Activated naive CD4-positive, alpha-beta T cell treated with Interleukin-2 at 50 U/mL for 16 hours (primary cell): ENCODE measurements around the gene POU3F1.

Experiments used
- DNase-seq: peaks from one replicate; pipeline ENCODE4 v3.0.0-alpha.2; 2020

The POU3F1 gene

DNA sequence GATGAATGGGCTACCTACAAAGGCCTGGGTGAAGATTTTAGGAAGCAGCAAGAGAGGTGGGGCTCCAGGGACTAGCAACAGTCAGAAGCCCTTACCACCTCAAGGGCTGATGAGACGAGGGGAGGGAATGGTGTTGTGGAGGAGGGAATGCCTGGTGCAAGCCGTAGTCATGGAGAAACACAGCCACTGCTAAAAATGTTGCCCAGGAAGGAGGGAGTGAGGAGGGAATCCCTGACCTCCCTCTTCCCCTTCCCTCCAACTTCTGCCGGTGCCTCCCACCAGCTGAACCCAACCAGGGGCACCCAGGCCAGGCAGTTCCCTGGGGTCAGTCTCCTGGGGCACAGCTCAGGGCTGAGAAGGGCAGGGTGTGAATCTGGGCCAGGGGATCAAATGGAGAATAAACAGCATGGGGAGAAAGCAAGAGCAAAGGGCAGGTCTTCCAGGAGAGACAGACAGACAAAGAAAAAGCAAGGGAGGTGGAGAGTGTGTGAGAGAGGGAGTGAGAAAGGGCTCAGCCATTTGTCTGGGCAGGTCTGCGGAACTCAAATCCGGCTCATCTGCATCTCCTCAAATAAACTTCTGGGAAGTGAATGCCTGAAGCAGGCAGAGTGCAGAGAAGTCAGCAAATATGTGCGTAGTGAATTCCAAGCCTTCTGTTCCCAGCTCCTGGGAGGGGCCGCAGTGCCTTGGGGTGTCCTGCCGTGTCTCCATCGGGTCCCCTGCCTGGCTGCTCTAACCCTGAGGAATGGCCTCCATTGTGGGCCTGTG lies 27.1 kb upstream of the POU3F1 start:
- DNase-seq: no peak

DNA sequence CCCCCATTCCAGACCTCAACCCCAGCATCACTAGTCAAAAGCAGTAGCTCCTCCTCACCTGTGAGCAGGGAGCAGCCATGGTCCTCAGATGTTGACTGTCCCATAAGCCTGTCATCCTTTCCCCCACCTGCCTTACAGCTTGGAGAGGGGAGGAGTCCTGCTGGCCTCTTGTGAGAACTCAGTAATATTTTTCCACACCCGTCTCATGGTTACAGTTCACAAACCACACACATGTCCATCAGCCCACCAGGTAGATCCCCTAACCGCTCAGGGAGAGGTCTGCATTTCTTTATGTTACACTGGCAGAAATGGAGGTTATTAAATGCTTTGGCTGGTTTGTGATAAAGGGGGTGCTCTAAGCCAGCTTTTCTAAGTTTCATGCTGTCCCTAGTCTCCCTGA lies 26.3 kb upstream of the POU3F1 start:
- DNase-seq: no peak

DNA sequence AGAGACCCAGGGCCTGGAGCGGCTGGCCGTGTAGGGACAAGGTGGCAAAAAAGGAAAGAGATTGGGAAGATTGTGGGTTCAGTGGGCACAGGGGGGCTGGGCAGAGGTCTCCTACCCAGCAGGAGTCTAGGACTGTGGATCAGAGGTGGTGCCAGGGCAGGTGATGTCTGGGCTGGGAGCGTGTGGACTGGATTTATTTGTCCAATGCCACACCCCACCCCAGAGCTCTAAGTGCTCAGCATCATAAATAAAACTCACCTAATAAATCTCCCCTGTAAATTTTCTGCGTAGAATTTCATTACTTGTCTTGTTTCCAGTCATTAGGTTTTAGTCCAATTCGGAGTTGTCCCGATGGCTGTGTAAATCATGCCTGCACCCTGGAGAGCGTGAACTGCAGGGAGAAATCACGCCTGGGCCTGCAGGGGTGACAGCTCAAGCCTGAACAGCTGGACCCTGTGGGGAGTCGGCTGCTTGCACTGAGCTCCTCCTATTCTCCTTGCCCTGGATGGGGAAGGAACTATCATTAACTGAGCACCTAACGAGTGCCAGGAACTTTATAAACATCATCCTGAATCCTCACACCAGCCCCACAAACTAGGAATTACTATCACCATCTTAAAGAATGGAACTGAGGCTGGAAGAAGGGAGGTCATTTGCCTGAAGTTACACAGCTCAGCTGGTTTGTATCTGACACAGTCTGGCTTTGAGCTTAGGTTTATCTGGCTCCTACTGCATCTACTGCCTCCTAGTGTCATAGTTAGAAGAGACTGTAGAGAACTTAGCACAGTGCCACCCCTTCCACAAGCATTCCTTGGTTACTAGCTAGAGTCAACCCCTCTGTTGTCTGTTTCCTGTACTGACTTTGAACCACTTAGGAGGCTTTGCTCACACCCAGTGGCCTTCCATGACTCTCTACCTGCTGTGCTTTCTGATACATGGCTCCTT lies 25.0 kb upstream of the POU3F1 start:
- no peak for DNase-seq

- no peak for DNase-seq
Observed at GRCh38 chr1:38068980-38069340, 22.4 kb upstream of the POU3F1 start.

GRCh38 chr1:38068220-38068979 lies 21.8 kb upstream of the POU3F1 start:
- no peak for DNase-seq

- no peak for DNase-seq
Observed at GRCh38 chr1:38064197-38064903, 17.8 kb upstream of the POU3F1 start.

GRCh38 chr1:38063616-38064015 lies 17.0 kb upstream of the POU3F1 start:
- no peak for DNase-seq

DNA sequence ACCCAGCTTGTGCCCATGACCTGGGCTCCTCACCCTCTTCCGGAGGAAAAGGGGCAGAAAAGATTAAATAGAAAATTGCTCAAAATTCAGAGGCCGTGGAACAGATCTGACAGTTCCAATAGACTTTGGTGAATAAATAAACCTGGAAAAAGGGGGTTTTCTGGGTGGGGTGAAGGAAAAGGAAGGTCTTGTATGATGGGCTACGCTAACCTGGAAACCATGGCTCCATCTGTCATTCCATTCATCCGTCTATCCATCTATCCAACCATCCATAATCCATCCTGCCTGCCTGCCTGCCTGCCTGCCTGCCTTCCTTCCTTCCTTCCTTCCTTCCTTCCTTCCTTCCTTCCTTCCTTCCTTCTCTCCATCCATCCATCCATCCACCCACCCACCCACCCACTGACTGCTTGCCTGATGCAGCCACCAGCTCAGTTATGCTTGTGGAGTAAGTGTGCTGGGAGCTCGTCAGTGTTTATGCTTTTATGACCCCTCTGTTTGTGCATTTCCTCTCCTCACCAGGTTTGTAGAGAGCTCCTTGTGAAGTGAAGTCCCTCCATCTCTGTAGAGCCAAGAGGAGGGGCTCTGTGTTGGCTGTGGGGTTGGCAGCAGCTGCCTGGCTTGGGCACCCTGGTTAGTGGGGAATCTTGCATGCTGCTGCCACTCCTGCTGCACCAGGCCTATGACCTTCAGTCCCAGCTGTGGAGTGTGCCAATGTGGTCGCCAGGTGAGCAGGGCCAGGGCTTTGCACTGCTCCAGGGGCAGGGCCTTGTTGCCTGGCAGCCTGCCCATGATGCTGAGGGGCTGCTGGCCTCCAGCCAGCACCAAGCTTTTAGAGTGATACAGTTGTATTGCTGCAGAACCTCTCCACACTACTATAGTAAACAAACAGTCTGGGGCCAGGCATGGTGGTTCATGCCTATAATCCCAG lies 16.0 kb upstream of the POU3F1 start:
- DNase-seq: no peak

GRCh38 chr1:38061883-38062328 lies 15.3 kb upstream of the POU3F1 start:
- no peak for DNase-seq

GRCh38 chr1:38061290-38061689 lies 14.7 kb upstream of the POU3F1 start:
- no peak for DNase-seq

DNA sequence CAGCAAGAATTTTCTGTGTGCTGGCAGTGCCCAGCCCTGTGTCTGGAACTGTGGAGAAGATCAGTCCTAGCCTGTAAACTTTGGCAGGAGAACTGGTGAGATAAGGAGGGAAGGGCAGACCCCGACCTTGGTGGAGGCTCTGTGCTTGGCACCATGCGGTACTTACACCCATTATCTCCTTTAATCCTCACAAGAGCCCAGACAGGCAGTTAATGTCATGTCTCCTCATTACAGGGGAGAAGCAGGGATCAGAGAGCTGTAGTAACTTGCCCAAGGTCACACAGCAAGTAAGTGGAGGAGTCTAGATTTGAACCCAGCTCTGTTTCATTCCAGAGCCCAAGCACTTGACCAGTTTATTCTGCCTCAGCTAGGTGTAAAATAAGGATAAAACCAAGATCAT lies 13.9 kb upstream of the POU3F1 start:
- DNase-seq: no peak

GRCh38 chr1:38059635-38060250 lies 13.2 kb upstream of the POU3F1 start:
- no peak for DNase-seq

GRCh38 chr1:38055965-38056364 lies 9.4 kb upstream of the POU3F1 start:
- DNase-seq: no peak

- no peak for DNase-seq
Observed at GRCh38 chr1:38055398-38055797, 8.8 kb upstream of the POU3F1 start.

DNA sequence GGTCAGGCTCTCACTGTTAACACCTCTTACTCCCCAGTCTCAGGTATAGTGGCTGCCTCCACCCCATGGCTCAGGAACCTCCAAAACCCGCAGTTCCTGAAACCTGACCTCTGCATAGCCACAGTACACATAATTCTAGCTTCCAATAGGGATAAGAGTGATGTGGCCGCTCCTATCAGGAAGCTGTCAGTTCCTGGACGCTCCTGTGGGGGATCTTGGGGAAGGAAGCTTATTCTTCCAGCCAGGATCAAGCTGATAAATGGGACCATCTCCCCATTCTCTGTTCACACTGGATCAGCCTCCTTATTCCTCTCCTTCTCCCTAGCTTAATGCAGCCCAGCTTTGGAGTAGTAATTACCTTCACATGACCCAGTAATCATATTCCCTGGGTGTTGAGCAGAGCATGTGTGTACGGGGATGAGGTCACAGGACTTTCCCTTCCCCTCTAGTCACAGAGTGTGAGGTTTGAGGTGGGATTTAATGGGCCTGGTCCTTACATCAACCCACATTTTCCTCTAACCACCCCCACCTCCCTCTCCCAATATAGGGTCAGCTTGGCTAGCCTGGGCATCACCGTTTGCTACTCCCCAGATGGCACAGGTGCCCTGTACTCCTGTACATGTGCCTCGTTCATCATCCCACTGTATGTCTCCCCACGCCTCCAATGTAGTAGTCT lies 7.0 kb upstream of the POU3F1 start:
- no peak for DNase-seq

DNA sequence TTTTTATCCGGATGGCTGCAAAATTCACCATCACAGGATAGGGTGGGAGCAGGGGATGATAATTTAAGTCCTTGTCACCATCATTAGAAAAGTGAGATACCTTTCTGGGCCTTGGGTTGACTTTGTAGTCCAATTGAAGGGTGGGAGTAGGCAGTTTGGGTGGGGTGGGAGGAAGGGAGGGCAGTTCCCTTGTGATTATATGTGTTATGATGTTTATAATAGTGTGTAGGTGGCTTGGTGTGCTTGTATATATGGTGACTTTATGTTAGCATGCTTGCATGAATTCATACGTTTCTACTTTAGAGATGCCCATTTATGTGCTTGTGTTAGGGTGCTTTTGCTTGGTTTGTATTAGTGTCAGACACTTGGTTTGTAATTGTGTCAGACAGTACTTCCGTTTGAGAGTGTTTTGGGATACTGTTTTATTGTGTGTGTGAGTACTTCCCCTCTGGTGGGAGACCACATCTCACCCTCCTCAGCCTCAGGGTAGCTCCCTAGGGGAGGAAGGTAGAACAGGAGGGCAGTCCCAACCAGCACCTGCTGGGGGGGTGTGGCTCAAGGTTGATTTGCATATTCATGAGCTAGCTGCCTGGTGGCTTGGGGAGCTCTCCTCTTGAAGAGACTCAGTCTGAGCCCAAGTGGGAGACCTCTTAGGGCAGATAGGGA lies 6.3 kb upstream of the POU3F1 start:
- no peak for DNase-seq

- DNase-seq: no peak
Observed at GRCh38 chr1:38051079-38051543, 4.5 kb upstream of the POU3F1 start.

- DNase-seq: no peak
Observed at GRCh38 chr1:38050397-38051078, 3.9 kb upstream of the POU3F1 start.

DNA sequence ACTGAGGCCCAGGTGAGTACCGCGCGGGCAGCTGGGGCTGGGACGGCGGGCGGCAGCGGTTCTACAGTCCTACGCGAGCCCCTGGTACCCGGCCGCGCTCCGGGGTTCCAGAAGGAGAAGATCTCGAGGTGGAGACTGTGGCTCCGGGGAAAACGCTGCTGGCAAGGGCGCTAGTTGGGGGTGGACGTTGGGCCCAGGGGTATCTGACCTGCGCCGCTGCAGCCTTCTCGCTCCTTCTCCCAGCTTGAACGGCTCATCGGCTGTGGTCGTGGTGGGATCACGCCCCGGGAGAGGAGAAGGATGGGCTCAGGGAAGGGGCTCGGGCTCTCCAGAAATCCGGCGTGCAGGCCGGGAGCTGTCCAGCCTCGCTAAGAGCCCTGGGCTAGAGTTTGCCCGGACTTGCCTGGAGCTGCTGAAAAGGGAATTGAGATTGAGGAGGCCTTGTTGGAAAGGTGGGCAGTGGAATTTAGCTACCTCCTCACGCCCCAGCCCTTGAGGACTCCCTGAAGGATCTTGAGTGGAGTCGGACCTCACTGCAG lies 1.1 kb upstream of the POU3F1 start:
- DNase-seq: no peak
